Thymus (tissue), 11 donors: ENCODE data around the gene NPVF. TPM values are rescaled to one million over a fixed set of nuclear protein-coding genes. Genes with fewer than 3 reads are reported as not detected.

Experiments used
- DNase-seq, 9 donors: peaks; one replicate each; pipeline ENCODE4 v3.0.0-alpha.2; 2013; ENCODE audit warnings: low spot score in 9 of 9, low read depth in 6 of 9, missing footprints in 1 of 9
- H3K27ac ChIP-seq, 2 donors: one replicate each; pipeline ENCODE4 v1.5.1; 2013; ENCODE audit warnings: control low read depth in 1 of 2, low read depth in 1 of 2, low read length in 1 of 2, mild to moderate bottlenecking in 1 of 2, moderate library complexity in 1 of 2
- H3K27me3 ChIP-seq, 2 donors: one replicate each; pipeline ENCODE4 v1.5.1; 2013; ENCODE audit warnings: low read length in 1 of 2; ENCODE audit not compliant: control insufficient read depth in 2 of 2, insufficient read depth in 1 of 2
- H3K36me3 ChIP-seq, 2 donors: one replicate each; pipeline ENCODE4 v1.5.1; 2013; ENCODE audit warnings: low read length in 1 of 2, mild to moderate bottlenecking in 1 of 2, moderate library complexity in 1 of 2; ENCODE audit not compliant: control insufficient read depth in 2 of 2, insufficient read depth in 2 of 2
- H3K4me1 ChIP-seq, 2 donors: one replicate each; pipeline ENCODE4 v1.5.1; 2013; ENCODE audit warnings: low read length in 2 of 2; ENCODE audit not compliant: control insufficient read depth in 2 of 2, insufficient read depth in 2 of 2
- H3K4me3 ChIP-seq, 2 donors: one replicate each; pipeline ENCODE4 v1.5.1; 2013; ENCODE audit warnings: low read length in 2 of 2, control low read depth in 1 of 2, mild to moderate bottlenecking in 1 of 2
- H3K9me3 ChIP-seq, 2 donors: one replicate each; pipeline ENCODE4 v1.5.1; 2013; ENCODE audit warnings: low read length in 1 of 2, mild to moderate bottlenecking in 1 of 2; ENCODE audit not compliant: control insufficient read depth in 2 of 2, insufficient read depth in 1 of 2
- WGBS: extraction: QIAGEN DNeasy Blood & Tissue Kit; methylation state at CpG from one replicate; pipeline ENCODE4 v1.1.7; 2013; 5-methylcytosine and 5-hydroxymethylcytosine counted together
- polyA plus RNA-seq: library from polyadenylated mRNA; stranded (reverse); fragments of 200-250 nt; gene quantifications from one replicate; pipeline ENCODE4 v1.2.3, GENCODE V29; 2013
- total RNA-seq: library from RNA; stranded (reverse); fragments of 120-200 nt; gene quantifications from one replicate; pipeline ENCODE4 v1.2.4, GENCODE V29; 2013
- donor health status: healthy.

Gene NPVF
- total and polyA plus RNA-seq, 2 donors, result 0.05 to 0.71 TPM

GRCh38 chr7:25187932-25188331 lies 40.4 kb downstream of the NPVF start:
- H3K4me3 ChIP-seq, result no peak overlapping the region
- DNase-seq, result no peak
- no peaks in the 10 kb centered on the region for H3K36me3 ChIP-seq
- no peaks in the 10 kb centered on the region for H3K4me1 ChIP-seq
- 92% methylated on average over 8 of the region's 8 CpGs for WGBS
- H3K9me3 ChIP-seq, result no peaks in the 10 kb centered on the region
- no peaks in the 10 kb centered on the region for H3K27me3 ChIP-seq
- no peak overlapping the region for H3K27ac ChIP-seq

- Histone ChIP-seq H3K36me3 (no peaks in the 10 kb centered on the region), H3K27me3 (peaks cover 0 to 2% of the 10 kb centered on the region in 2 donors), H3K27ac (no peak overlapping the region)
Observed at GRCh38 chr7:25186436-25186835, 41.9 kb downstream of the NPVF start.

GRCh38 chr7:25181532-25181931 lies 46.8 kb downstream of the NPVF start:
- Histone ChIP-seq H3K36me3 (no peaks in the 10 kb centered on the region), H3K9me3 (no peaks in the 10 kb centered on the region), H3K27me3 (peaks cover 0 to 2% of the 10 kb centered on the region in 2 donors), H3K4me1 (peaks cover 9% of the 10 kb centered on the region in 2 donors), H3K27ac (no peak overlapping the region), H3K4me3 (no peak overlapping the region)
- DNase-seq, result no peak
- 93% methylated on average over 3 of the region's 3 CpGs for WGBS

More at GRCh38 chr7:25186436-25186835, 41.9 kb downstream of the NPVF start:
- H3K4me1 ChIP-seq, result no peaks in the 10 kb centered on the region
- no peak overlapping the region for H3K4me3 ChIP-seq
- no peak for DNase-seq
- H3K9me3 ChIP-seq, result no peaks in the 10 kb centered on the region
- 97% methylated on average over 6 of the region's 6 CpGs for WGBS

- no peak overlapping the region for H3K4me3 ChIP-seq
- peaks cover 0 to 2% of the 10 kb centered on the region in 2 donors for H3K27me3 ChIP-seq
- no peaks in the 10 kb centered on the region for H3K36me3 ChIP-seq
- H3K9me3 ChIP-seq, result no peaks in the 10 kb centered on the region
- WGBS, result 95% methylated on average over 7 of the region's 7 CpGs
- H3K27ac ChIP-seq, result no peak overlapping the region
- peaks cover 9% of the 10 kb centered on the region in 2 donors for H3K4me1 ChIP-seq
- DNase-seq, result no peak
Observed at GRCh38 chr7:25180946-25181345, 47.3 kb downstream of the NPVF start.

- WGBS, result 22% methylated on average over 6 of the region's 6 CpGs
- Histone ChIP-seq H3K27ac (peak overlapping the region in 1 of 2 donors; percentile 98), H3K4me1 (peaks cover 9% of the 10 kb centered on the region in 2 donors), H3K9me3 (no peaks in the 10 kb centered on the region), H3K4me3 (peak overlapping the region; percentile 61 to 87), H3K36me3 (no peaks in the 10 kb centered on the region), H3K27me3 (peaks cover 0 to 2% of the 10 kb centered on the region in 2 donors)
- DNase-seq, result no peak
Observed at GRCh38 chr7:25180592-25180923, 47.7 kb downstream of the NPVF start.

- Histone ChIP-seq H3K4me1 (peaks cover 9% of the 10 kb centered on the region in 2 donors), H3K27me3 (peaks cover 0 to 2% of the 10 kb centered on the region in 2 donors), H3K9me3 (no peaks in the 10 kb centered on the region), H3K27ac (peak overlapping the region; percentile 92 to 98), H3K4me3 (peak overlapping the region; percentile 61 to 87), H3K36me3 (no peaks in the 10 kb centered on the region)
- peak; percentile 58 to 94 (median 84) for DNase-seq
- WGBS, result 1% methylated on average over 74 of the region's 74 CpGs
Observed at GRCh38 chr7:25179771-25180591, 48.3 kb downstream of the NPVF start.

GRCh38 chr7:25179325-25179724 lies 49.0 kb downstream of the NPVF start:
- peaks cover 0 to 2% of the 10 kb centered on the region in 2 donors for H3K27me3 ChIP-seq
- H3K4me1 ChIP-seq, result peaks cover 9% of the 10 kb centered on the region in 2 donors
- peak overlapping the region; percentile 61 to 87 for H3K4me3 ChIP-seq
- WGBS, result 70% methylated on average over 9 of the region's 9 CpGs
- H3K9me3 ChIP-seq, result no peaks in the 10 kb centered on the region
- peak in 1 of 9 donors; percentile 5 for DNase-seq
- no peaks in the 10 kb centered on the region for H3K36me3 ChIP-seq
- H3K27ac ChIP-seq, result peak overlapping the region in 1 of 2 donors; percentile 98

Other genes starting within 250 kb of the NPVF start
- gene OSBPL3, start 248.3 kb downstream of the NPVF start, total RNA-seq, result 9.1 TPM
- gene OSBPL3, start 248.3 kb downstream of the NPVF start, polyA plus RNA-seq, result 23.3 TPM
- 114 TPM for gene CYCS, start 103.2 kb downstream of the NPVF start, total RNA-seq
- 73.7 TPM for gene CYCS, start 103.2 kb downstream of the NPVF start, polyA plus RNA-seq